IMR-90 (cell line): ENCODE results near the gene IL19. TPM values are rescaled to one million over a fixed set of nuclear protein-coding genes. Genes with fewer than 3 reads are reported as not detected.

Source experiments
- ATAC-seq: fragments of 200-7000 bp; cut with Tn5 transposase; 2 replicates; pipeline ENCODE4 v1.9.1; 2020; ENCODE audit warnings: low read depth, mild to moderate bottlenecking, moderate library complexity
- BruUV-seq: library from RNA; stranded (reverse); fragments of 400-500 nt; replicated peaks from 2 replicates; lab custom pipeline; 2021; lab: Mats Ljungman, UMichigan
- CTCF ChIA-PET: fragments of 300-600 bp; formaldehyde crosslinking; extraction: SDS; loops from one replicate; lab custom pipeline; 2021; ENCODE audit warnings: antibody characterized with exemption; lab: Yijun Ruan, JAX
- POLR2A ChIA-PET: fragments of 300-600 bp; sonication (Branson Sonifier 250); formaldehyde crosslinking; loops from one replicate; lab custom pipeline; 2022; ENCODE audit warnings: antibody characterized with exemption; ENCODE audit not compliant: unreplicated experiment; lab: Charles Lee
- DNase-seq: peaks from one replicate; pipeline ENCODE4 v3.0.0; 2013
- H2AFZ ChIP-seq: replicated peaks from 2 replicates; pipeline ENCODE3; 2013; ENCODE audit warnings: low read length, mild to moderate bottlenecking; ENCODE audit not compliant: poor library complexity
- H2AK5ac ChIP-seq: 2 replicates; pipeline ENCODE4 v1.6.1; 2013; ENCODE audit warnings: low read depth, low read length, inconsistent platforms
- H2AK9ac ChIP-seq: replicated peaks from 2 replicates; pipeline ENCODE3; 2013; ENCODE audit warnings: mild to moderate bottlenecking, low read depth, low read length, moderate library complexity; ENCODE audit not compliant: poor library complexity
- H2BK120ac ChIP-seq: 2 replicates; pipeline ENCODE4 v1.6.1; 2013; ENCODE audit warnings: low read depth, low read length, inconsistent platforms
- H2BK15ac ChIP-seq: 3 replicates; pipeline ENCODE4 v1.6.1; 2013; ENCODE audit warnings: low read depth, low read length, inconsistent platforms
- H2BK20ac ChIP-seq: 2 replicates; pipeline ENCODE4 v1.6.1; 2013; ENCODE audit warnings: low read depth, mild to moderate bottlenecking, inconsistent platforms, low read length, moderate library complexity
- H2BK5ac ChIP-seq: 2 replicates; pipeline ENCODE4 v1.6.1; 2013; ENCODE audit warnings: mild to moderate bottlenecking, low read depth, low read length, inconsistent platforms; ENCODE audit not compliant: poor library complexity, severe bottlenecking
- H3K14ac ChIP-seq: replicated peaks from 2 replicates; pipeline ENCODE4 v1.6.1; 2013; ENCODE audit warnings: low read depth, low read length, inconsistent platforms
- H3K18ac ChIP-seq: 2 replicates; pipeline ENCODE4 v1.6.1; 2013; ENCODE audit warnings: low read depth, low read length, control low read depth
- H3K23ac ChIP-seq: 2 replicates; pipeline ENCODE4 v1.6.1; 2013; ENCODE audit warnings: low read depth, low read length, inconsistent platforms
- H3K27ac ChIP-seq: 2 replicates; pipeline ENCODE4 v1.5.1; 2013; ENCODE audit warnings: mild to moderate bottlenecking, control low read depth, low read length; ENCODE audit not compliant: insufficient read depth
- H3K27me3 ChIP-seq: 2 replicates; pipeline ENCODE4 v1.6.1; 2013; ENCODE audit warnings: low read length; ENCODE audit not compliant: control insufficient read depth, insufficient read depth
- H3K36me3 ChIP-seq: 2 replicates; pipeline ENCODE4 v1.6.1; 2013; ENCODE audit warnings: low read length, mixed read lengths; ENCODE audit not compliant: control insufficient read depth, insufficient read depth
- H3K4ac ChIP-seq: 2 replicates; pipeline ENCODE4 v1.6.1; 2013; ENCODE audit warnings: low read depth, low read length, inconsistent platforms
- H3K4me1 ChIP-seq: 2 replicates; pipeline ENCODE4 v1.6.1; 2013; ENCODE audit warnings: low read length, mixed read lengths; ENCODE audit not compliant: control insufficient read depth, insufficient read depth
- H3K4me2 ChIP-seq: 2 replicates; pipeline ENCODE4 v1.6.1; 2013; ENCODE audit warnings: low read depth, mild to moderate bottlenecking, control low read depth, low read length, moderate library complexity
- H3K4me3 ChIP-seq: 2 replicates; pipeline ENCODE4 v1.5.1; 2013; ENCODE audit warnings: low read depth, mild to moderate bottlenecking, control low read depth, low read length, moderate library complexity; ENCODE audit not compliant: insufficient read depth
- H3K56ac ChIP-seq: 2 replicates; pipeline ENCODE4 v1.6.1; 2013; ENCODE audit warnings: low read length, inconsistent platforms; ENCODE audit not compliant: insufficient read depth; ENCODE audit errors: extremely low read depth
- H3K79me1 ChIP-seq, 2 experiments: 2 replicates each; pipeline ENCODE4 v1.6.1; 2013; ENCODE audit warnings: low read length in 2 of 2, inconsistent platforms in 1 of 2, low read depth in 1 of 2
- H3K9ac ChIP-seq: 2 replicates; pipeline ENCODE4 v1.6.1; 2013; ENCODE audit warnings: low read depth, low read length, control low read depth
- H3K9me1 ChIP-seq: 2 replicates; pipeline ENCODE4 v1.6.1; 2013; ENCODE audit warnings: low read length, inconsistent platforms; ENCODE audit not compliant: insufficient read depth
- H3K9me3 ChIP-seq: 2 replicates; pipeline ENCODE4 v1.6.1; 2013; ENCODE audit warnings: low read length; ENCODE audit not compliant: control insufficient read depth, insufficient read depth
- H4K20me1 ChIP-seq: 2 replicates; pipeline ENCODE4 v1.6.1; 2013; ENCODE audit warnings: low read length, inconsistent platforms; ENCODE audit not compliant: insufficient read depth
- H4K5ac ChIP-seq: 2 replicates; pipeline ENCODE4 v1.6.1; 2013; ENCODE audit warnings: mild to moderate bottlenecking, low read depth, low read length, control low read depth
- H4K8ac ChIP-seq, 2 experiments: 2 replicates each; pipeline ENCODE4 v1.6.1; 2013; ENCODE audit warnings: low read depth in 2 of 2, low read length in 2 of 2, control low read depth in 1 of 2, inconsistent platforms in 1 of 2
- H4K91ac ChIP-seq: 2 replicates; pipeline ENCODE4 v1.6.1; 2013; ENCODE audit warnings: low read depth, low read length, inconsistent platforms; ENCODE audit not compliant: insufficient read depth
- BHLHE40 ChIP-seq: fragments of 150-350 bp; IDR thresholded peaks from 2 replicates; pipeline ENCODE4 v1.6.1; 2016; ENCODE audit warnings: mild to moderate bottlenecking, low read depth, low read length
- CEBPB ChIP-seq: IDR thresholded peaks from 2 replicates; pipeline ENCODE4 v1.6.1; 2012; ENCODE audit warnings: low read depth, low read length, improper control_type of control experiment
- CHD1 ChIP-seq: IDR thresholded peaks from 2 replicates; pipeline ENCODE4 v1.6.1; 2012; ENCODE audit warnings: low read depth, low read length, improper control_type of control experiment
- CTCF ChIP-seq: conservative IDR thresholded peaks from 2 replicates; pipeline ENCODE4 v1.5.1; 2012; ENCODE audit warnings: mild to moderate bottlenecking, low read depth, low read length, improper control_type of control experiment
- FOS ChIP-seq: fragments of 150-350 bp; IDR thresholded peaks from 2 replicates; pipeline ENCODE4 v1.6.1; 2016; ENCODE audit warnings: low read depth, low read length
- MAFK ChIP-seq: IDR thresholded peaks from 2 replicates; pipeline ENCODE4 v1.6.1; 2012; ENCODE audit warnings: low read depth, low read length, improper control_type of control experiment
- MAZ ChIP-seq: IDR thresholded peaks from 2 replicates; pipeline ENCODE4 v1.6.1; 2012; ENCODE audit warnings: low read depth, mild to moderate bottlenecking, low read length, improper control_type of control experiment, moderate library complexity, borderline replicate concordance
- MXI1 ChIP-seq: IDR thresholded peaks from 2 replicates; pipeline ENCODE4 v1.6.1; 2012; ENCODE audit warnings: low read depth, mild to moderate bottlenecking, low read length, moderate library complexity, borderline replicate concordance
- NFE2L2 ChIP-seq: fragments of 150-350 bp; IDR thresholded peaks from 2 replicates; pipeline ENCODE4 v1.6.1; 2016; ENCODE audit warnings: low read depth, mild to moderate bottlenecking, low read length
- POLR2A ChIP-seq: IDR thresholded peaks from 2 replicates; pipeline ENCODE4 v1.6.1; 2012; ENCODE audit warnings: mild to moderate bottlenecking, low read depth, low read length
- RAD21 ChIP-seq: IDR thresholded peaks from 2 replicates; pipeline ENCODE4 v1.6.1; 2012; ENCODE audit warnings: low read length, improper control_type of control experiment
- RCOR1 ChIP-seq: IDR thresholded peaks from 2 replicates; pipeline ENCODE4 v1.6.1; 2012; ENCODE audit warnings: mild to moderate bottlenecking, low read length, improper control_type of control experiment; ENCODE audit not compliant: insufficient replicate concordance
- RFX5 ChIP-seq: IDR thresholded peaks from 2 replicates; pipeline ENCODE4 v1.8.0; 2012; ENCODE audit warnings: low read depth, mild to moderate bottlenecking, low read length, moderate library complexity
- SMC3 ChIP-seq: fragments of 150-350 bp; IDR thresholded peaks from 2 replicates; pipeline ENCODE4 v1.6.1; 2016; ENCODE audit warnings: low read depth, mild to moderate bottlenecking, antibody characterized with exemption, low read length, moderate library complexity
- WGBS, 2 experiments: methylation state at CpG; one replicate each; pipeline versions ENCODE4 v1.1.5 to v1.1.7; 2013; ENCODE audit warnings: missing lambda C conversion rate in 2 of 2; ENCODE audit not compliant: insufficient read length in 1 of 2; ENCODE audit errors: extremely low coverage in 2 of 2; 5-methylcytosine and 5-hydroxymethylcytosine counted together
- dilution Hi-C: fragments of 300-500 bp; cut with HindIII; formaldehyde crosslinking; loops from one replicate; pipeline ENCODE4 v1.14.3; 2018; ENCODE audit warnings: low sequenced_read_pairs; ENCODE audit not compliant: unreplicated experiment
- in situ Hi-C: fragments of 300-500 bp; cut with MboI; formaldehyde crosslinking; loops from 3 replicates; pipeline ENCODE4 v1.14.3; 2019; ENCODE audit warnings: low sequenced_read_pairs, inconsistent platforms, mixed read lengths
- intact Hi-C: fragments of 100-400 bp; cut with micrococcal nuclease; formaldehyde crosslinking; loops from 2 replicates; pipeline ENCODE4 v1.10.0; 2022
- polyA plus RNA-seq, 3 experiments: library from polyadenylated mRNA; depleted of rRNA; stranded (reverse); fragments of >200 nt; gene quantifications; 2 replicates each; pipeline ENCODE4 v1.2.3, GENCODE V29; 2012; ENCODE audit warnings: low replicate concordance in 1 of 3
- total RNA-seq: library from RNA; depleted of rRNA; stranded (reverse); fragments of >200 nt; gene quantifications from 2 replicates; pipeline ENCODE4 v1.2.3, GENCODE V29; 2012
- TF ChIP-seq, protein P1 (sequence below): fragments of 150-350 bp; IDR thresholded peaks from 2 replicates; pipeline ENCODE4 v1.6.1; 2016; ENCODE audit warnings: low read depth, mild to moderate bottlenecking, low read length, moderate library complexity, borderline replicate concordance
- TF ChIP-seq, protein P2 (sequence below): fragments of 150-350 bp; IDR thresholded peaks from 2 replicates; pipeline ENCODE4 v1.6.1; 2017; ENCODE audit warnings: mild to moderate bottlenecking, antibody characterized with exemption, low read length, low read depth

IL19 gene
- total and polyA plus RNA-seq, 2 of the 4 experiments (the other 2 are of a cell fraction), result not detected

GRCh38 chr1:206751891-206752290 is 18.7 kb upstream of the IL19 start:
- in situ Hi-C loops, result no loop called here
- Histone ChIP-seq H3K36me3 (no peaks in the 10 kb centered on the region), H3K4ac (no peak overlapping the region), H3K9ac (no peak overlapping the region), H3K79me1 (no peaks in the 10 kb centered on the region), H3K27me3 (no peaks in the 10 kb centered on the region), H2BK5ac (no peak overlapping the region), H2AFZ (no peak overlapping the region), H3K23ac (no peak overlapping the region), H4K20me1 (no peaks in the 10 kb centered on the region), H3K56ac (no peak overlapping the region), H3K4me1 (peaks cover 1% of the 10 kb centered on the region; the same call in 1 of the 2 replicates), H2BK15ac (no peak overlapping the region), H2AK5ac (0 out of 2 replicates have a peak overlapping the region, but pooled peaks have one; percentile 27), H3K4me2 (no peak overlapping the region), H4K8ac (no peak overlapping the region), H4K91ac (no peak overlapping the region), H2BK20ac (no peak overlapping the region), H3K27ac (no peak overlapping the region), H2AK9ac (no peak overlapping the region), H3K14ac (no peak overlapping the region), H4K5ac (no peak overlapping the region), H3K18ac (no peak overlapping the region), H3K9me1 (peaks cover 14% of the 10 kb centered on the region), H3K4me3 (no peak overlapping the region), H3K9me3 (no peaks in the 10 kb centered on the region; the same call in 1 of the 2 replicates), H2BK120ac (no peak overlapping the region)
- BruUV-seq, result no TSS peak
- no peak for ATAC-seq
- intact Hi-C loops, result loop anchor here (10.0 kb wide), 1 partner anchor 323 kb away; no protein-coding TSS in a partner anchor
- TF ChIP-seq RCOR1 (no peak), CEBPB (no peak), CHD1 (no peak), RAD21 (no peak), POLR2A (no peak), FOS (no peak), MXI1 (no peak), SMC3 (no peak), MAFK (no peak), CTCF (no peak), MAZ (no peak), BHLHE40 (no peak), NFE2L2 (no peak), RFX5 (no peak)
- TF ChIP-seq, protein P1, sequence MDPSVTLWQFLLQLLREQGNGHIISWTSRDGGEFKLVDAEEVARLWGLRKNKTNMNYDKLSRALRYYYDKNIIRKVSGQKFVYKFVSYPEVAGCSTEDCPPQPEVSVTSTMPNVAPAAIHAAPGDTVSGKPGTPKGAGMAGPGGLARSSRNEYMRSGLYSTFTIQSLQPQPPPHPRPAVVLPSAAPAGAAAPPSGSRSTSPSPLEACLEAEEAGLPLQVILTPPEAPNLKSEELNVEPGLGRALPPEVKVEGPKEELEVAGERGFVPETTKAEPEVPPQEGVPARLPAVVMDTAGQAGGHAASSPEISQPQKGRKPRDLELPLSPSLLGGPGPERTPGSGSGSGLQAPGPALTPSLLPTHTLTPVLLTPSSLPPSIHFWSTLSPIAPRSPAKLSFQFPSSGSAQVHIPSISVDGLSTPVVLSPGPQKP, result no peak
- TF ChIP-seq, protein P2, sequence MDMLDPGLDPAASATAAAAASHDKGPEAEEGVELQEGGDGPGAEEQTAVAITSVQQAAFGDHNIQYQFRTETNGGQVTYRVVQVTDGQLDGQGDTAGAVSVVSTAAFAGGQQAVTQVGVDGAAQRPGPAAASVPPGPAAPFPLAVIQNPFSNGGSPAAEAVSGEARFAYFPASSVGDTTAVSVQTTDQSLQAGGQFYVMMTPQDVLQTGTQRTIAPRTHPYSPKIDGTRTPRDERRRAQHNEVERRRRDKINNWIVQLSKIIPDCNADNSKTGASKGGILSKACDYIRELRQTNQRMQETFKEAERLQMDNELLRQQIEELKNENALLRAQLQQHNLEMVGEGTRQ, result no peak
- WGBS, 2 experiments, result 40% methylated on average over 1 of the region's 5 CpGs; no CpG with 5 or more reads in 1 of the 2 experiments
- DNase-seq, result no peak
- CTCF ChIA-PET, result no interaction called here
- POLR2A ChIA-PET, result no interaction called here
- dilution Hi-C loops, result no loop called here
